NCI-H1048 (cell line): ENCODE measurements around the gene MT2A.

Experiments
- DNase-seq: peaks from one replicate; lab custom pipeline; 2025; lab: John Stamatoyannopoulos, UW

The MT2A gene

GRCh38 chr16:56600398-56600999, 7.9 kb upstream of the MT2A start:
- DNase-seq: no peak

GRCh38 chr16:56601325-56601724, 7.1 kb upstream of the MT2A start:
- no peak for DNase-seq

- no peak for DNase-seq
Observed at GRCh38 chr16:56603589-56603988, 4.8 kb upstream of the MT2A start.

GRCh38 chr16:56604966-56605365, 3.4 kb upstream of the MT2A start:
- no peak for DNase-seq

GRCh38 chr16:56605475-56605874, 2.9 kb upstream of the MT2A start:
- DNase-seq: no peak

- DNase-seq: no peak
Observed at GRCh38 chr16:56606071-56606475, 2.3 kb upstream of the MT2A start.

- DNase-seq: no peak
Observed at GRCh38 chr16:56606476-56607108, 1.8 kb upstream of the MT2A start.

- DNase-seq: no peak
Observed at GRCh38 chr16:56607109-56607618, 1.2 kb upstream of the MT2A start.

- DNase-seq: no peak
Observed at GRCh38 chr16:56607675-56608042, 725 bp upstream of the MT2A start.

- no peak for DNase-seq
Observed at GRCh38 chr16:56608876-56609462, 585 bp downstream of the MT2A start.

GRCh38 chr16:56609463-56609921, 1.1 kb downstream of the MT2A start:
- DNase-seq: no peak

GRCh38 chr16:56610017-56610608, 1.7 kb downstream of the MT2A start:
- no peak for DNase-seq

GRCh38 chr16:56610609-56611111, 2.3 kb downstream of the MT2A start:
- no peak for DNase-seq

- DNase-seq: no peak
Observed at GRCh38 chr16:56611281-56611833, 3.0 kb downstream of the MT2A start.

- no peak for DNase-seq
Observed at GRCh38 chr16:56613706-56614105, 5.3 kb downstream of the MT2A start.

GRCh38 chr16:56614549-56614991, 6.2 kb downstream of the MT2A start:
- DNase-seq: no peak

GRCh38 chr16:56615353-56615752, 7.0 kb downstream of the MT2A start:
- DNase-seq: no peak

- no peak for DNase-seq
Observed at GRCh38 chr16:56616608-56617211, 8.3 kb downstream of the MT2A start.

GRCh38 chr16:56617212-56618085, 9.1 kb downstream of the MT2A start:
- DNase-seq: no peak

- DNase-seq: no peak
Observed at GRCh38 chr16:56618138-56618537, 9.8 kb downstream of the MT2A start.

- DNase-seq: no peak
Observed at GRCh38 chr16:56620339-56620897, 12.0 kb downstream of the MT2A start.
